Liver (tissue), 9 donors: Measurements from ENCODE around the gene ZNF548. TPM values are rescaled to one million over a fixed set of nuclear protein-coding genes. Genes with fewer than 3 reads are reported as not detected.

Source experiments
- DNase-seq: peaks from one replicate; pipeline ENCODE4 v3.0.0-alpha.2; 2017; ENCODE audit warnings: low spot score
- H3K27ac ChIP-seq, 2 donors: one replicate each; pipeline ENCODE4 v1.7.0; 2013; ENCODE audit warnings: inconsistent platforms in 2 of 2, low read length in 2 of 2, control low read depth in 1 of 2, low read depth in 1 of 2, mild to moderate bottlenecking in 1 of 2
- H3K27me3 ChIP-seq, 4 donors: one replicate each; pipeline versions ENCODE4 v1.6.1 to v1.7.0; 2013; ENCODE audit warnings: low read length in 3 of 4, inconsistent platforms in 1 of 4, mild to moderate bottlenecking in 1 of 4, moderate library complexity in 1 of 4; ENCODE audit not compliant: control insufficient read depth in 4 of 4, insufficient read depth in 4 of 4
- H3K36me3 ChIP-seq, 4 donors: one replicate each; pipeline versions ENCODE4 v1.6.1 to v1.7.0; 2013; ENCODE audit warnings: low read length in 3 of 4, mild to moderate bottlenecking in 3 of 4, low read depth in 1 of 4, moderate library complexity in 1 of 4; ENCODE audit not compliant: control insufficient read depth in 4 of 4, insufficient read depth in 3 of 4
- H3K4me1 ChIP-seq, 4 donors: one replicate each; pipeline versions ENCODE4 v1.6.1 to v1.7.0; 2013; ENCODE audit warnings: low read length in 3 of 4, mild to moderate bottlenecking in 3 of 4, moderate library complexity in 1 of 4; ENCODE audit not compliant: control insufficient read depth in 4 of 4, insufficient read depth in 4 of 4
- H3K4me3 ChIP-seq, 3 donors: one replicate each; pipeline versions ENCODE4 v1.6.1 to v1.7.0; 2013; ENCODE audit warnings: low read length in 3 of 3, control low read depth in 1 of 3, low read depth in 1 of 3, mild to moderate bottlenecking in 1 of 3
- H3K9ac ChIP-seq, 2 donors: one replicate each; pipeline ENCODE4 v1.7.0; 2013; ENCODE audit warnings: low read length in 2 of 2, mild to moderate bottlenecking in 2 of 2, moderate library complexity in 2 of 2, control low read depth in 1 of 2, low read depth in 1 of 2
- H3K9me3 ChIP-seq, 4 donors: one replicate each; pipeline versions ENCODE4 v1.6.1 to v1.7.0; 2013; ENCODE audit warnings: low read length in 3 of 4; ENCODE audit not compliant: control insufficient read depth in 4 of 4
- EGR1 ChIP-seq, 2 donors: IDR thresholded peaks; 2 replicates each; pipeline ENCODE4 v1.6.1; 2016 to 2018; ENCODE audit warnings: antibody characterized with exemption in 2 of 2, low read depth in 2 of 2
- FOXA2 ChIP-seq: IDR thresholded peaks from 2 replicates; pipeline ENCODE4 v1.6.1; 2016; ENCODE audit warnings: antibody characterized with exemption
- GABPA ChIP-seq, 2 donors: IDR thresholded peaks in 1 of 2; conservative IDR thresholded peaks in 1 of 2; 2 replicates each; pipeline ENCODE4 v1.6.1; 2016; ENCODE audit warnings: antibody characterized with exemption in 2 of 2, mild to moderate bottlenecking in 1 of 2, moderate library complexity in 1 of 2
- HNF4A ChIP-seq, 2 donors: conservative IDR thresholded peaks; 2 replicates each; pipeline ENCODE4 v1.6.1; 2016; ENCODE audit warnings: antibody characterized with exemption in 2 of 2, mild to moderate bottlenecking in 2 of 2
- RAD21 ChIP-seq, 2 donors: IDR thresholded peaks; 2 replicates each; pipeline ENCODE4 v1.6.1; 2016; ENCODE audit warnings: antibody characterized with exemption in 2 of 2, mild to moderate bottlenecking in 2 of 2
- REST ChIP-seq: IDR thresholded peaks from 2 replicates; pipeline ENCODE4 v1.6.1; 2016; ENCODE audit warnings: antibody characterized with exemption, mild to moderate bottlenecking
- RXRA ChIP-seq, 2 donors: IDR thresholded peaks; 2 replicates each; pipeline ENCODE4 v1.6.1; 2017 to 2018; ENCODE audit warnings: antibody characterized with exemption in 2 of 2, mild to moderate bottlenecking in 1 of 2
- SP1 ChIP-seq: IDR thresholded peaks from 2 replicates; pipeline ENCODE4 v1.6.1; 2018; ENCODE audit warnings: antibody characterized with exemption, mild to moderate bottlenecking
- YY1 ChIP-seq: IDR thresholded peaks from 2 replicates; pipeline ENCODE4 v1.6.1; 2016; ENCODE audit warnings: antibody characterized with exemption, mild to moderate bottlenecking
- ZBTB33 ChIP-seq: IDR thresholded peaks from 2 replicates; pipeline ENCODE4 v1.6.1; 2016; ENCODE audit warnings: antibody characterized with exemption
- WGBS: extraction: QIAGEN DNeasy Blood & Tissue Kit; methylation state at CpG from one replicate; pipeline ENCODE4 v1.1.7; 2013; 5-methylcytosine and 5-hydroxymethylcytosine counted together
- polyA plus RNA-seq, 2 donors: library from polyadenylated mRNA; stranded (reverse) in 1 of 2; unstranded in 1 of 2; fragments of 200-250 nt in 1 of 2; fragments of >200 nt in 1 of 2; fragmentation: Nextera tagmentation in 1 of 2; extraction: Ambion mirVana in 1 of 2; gene quantifications; one replicate each; pipeline versions ENCODE4 v1.2.1 to v1.2.3, GENCODE V29; 2013 to 2015
- total RNA-seq, 2 donors: library from RNA; depleted of rRNA; stranded (reverse); fragments of >200 nt; gene quantifications; one replicate each; pipeline ENCODE4 v1.2.3, GENCODE V29; 2014
- TF ChIP-seq, protein P1 (sequence below): fragments of 150-350 bp; IDR thresholded peaks from 2 replicates; pipeline ENCODE4 v1.5.1; 2017; ENCODE audit warnings: improper control_type of control experiment, low read depth, low read length; ENCODE audit not compliant: missing input control
- donor health status: healthy.
- donor health status: healthy.
- donor health status: healthy.
- donor health status: healthy.
- donor health status: healthy.

ZNF548 gene
- total and polyA plus RNA-seq, 4 donors: 1.8 to 13.9 (median 5.3) TPM

GRCh38 chr19:57403737-57404563 is 14.3 kb downstream of the ZNF548 start:
- peaks cover 0 to 13% (median 12%) of the 10 kb centered on the region in 4 donors for H3K36me3 ChIP-seq
- no peaks in the 10 kb centered on the region for H3K4me1 ChIP-seq
- peaks cover 5 to 33% (median 27%) of the 10 kb centered on the region in 4 donors for H3K9me3 ChIP-seq
- H3K27ac ChIP-seq: no peak overlapping the region
- H3K27me3 ChIP-seq: no peaks in the 10 kb centered on the region
- no peak for DNase-seq
- TF ChIP-seq HNF4A (conservative IDR thresholded peaks at IDR 0.05): no peak
- TF ChIP-seq FOXA2: no peak
- TF ChIP-seq REST: no peak
- TF ChIP-seq ZBTB33: no peak
- no peak for TF ChIP-seq RXRA (IDR thresholded peaks at IDR 0.05)
- TF ChIP-seq SP1: no peak
- TF ChIP-seq EGR1 (IDR thresholded peaks at IDR 0.05; ENCODE audit: low read depth in 2 of 2): no peak
- no peak for TF ChIP-seq RAD21 (IDR thresholded peaks at IDR 0.05)
- no peak for TF ChIP-seq GABPA (IDR thresholded peaks at IDR 0.05 in 1 of 2, conservative IDR thresholded peaks at IDR 0.05 in 1 of 2)
- TF ChIP-seq YY1: no peak
- no peak overlapping the region for H3K9ac ChIP-seq
- 92% methylated on average over 9 of the region's 9 CpGs for WGBS
- H3K4me3 ChIP-seq: peak overlapping the region in 2 of 3 donors; percentile 2 to 38

DNA sequence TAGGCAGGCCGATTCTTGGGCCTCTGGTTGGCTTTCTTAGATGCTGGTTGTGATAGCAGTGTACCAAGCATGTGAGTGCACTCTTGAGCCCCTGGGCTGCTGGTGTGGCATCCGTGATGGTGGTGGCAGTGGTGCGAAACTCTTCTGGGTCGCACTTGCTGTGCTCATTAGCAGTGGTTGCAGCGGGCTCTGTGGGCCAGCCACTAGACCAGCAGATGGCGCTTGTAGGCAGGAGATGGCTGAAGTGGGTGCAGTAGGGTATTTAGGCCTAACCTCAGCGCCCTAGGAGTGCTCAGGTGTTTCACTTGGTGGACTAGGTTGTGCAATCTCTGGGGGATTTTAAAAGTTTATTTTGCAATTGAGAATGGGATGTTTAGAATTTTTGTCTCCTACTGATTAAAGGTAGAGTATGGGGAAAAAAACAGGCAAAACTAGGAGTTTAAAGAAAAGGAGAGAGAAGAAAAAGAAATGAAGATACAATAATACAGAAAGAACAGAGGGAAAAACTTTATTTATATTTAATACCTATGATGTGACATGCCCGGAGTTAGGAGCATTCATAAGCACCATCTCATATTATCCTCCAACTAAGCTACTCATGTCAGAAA is 17.0 kb downstream of the ZNF548 start:
- peak; percentile 82 for DNase-seq
- Histone ChIP-seq H3K9me3 (peaks cover 5 to 19% (median 16%) of the 10 kb centered on the region in 4 donors), H3K4me3 (no peak overlapping the region), H3K27me3 (no peaks in the 10 kb centered on the region), H3K4me1 (peaks cover 0 to 8% (median 7%) of the 10 kb centered on the region in 4 donors), H3K36me3 (no peaks in the 10 kb centered on the region), H3K9ac (no peak overlapping the region), H3K27ac (no peak overlapping the region)
- 20% methylated on average over 8 of the region's 8 CpGs for WGBS
- TF ChIP-seq, protein P1, sequence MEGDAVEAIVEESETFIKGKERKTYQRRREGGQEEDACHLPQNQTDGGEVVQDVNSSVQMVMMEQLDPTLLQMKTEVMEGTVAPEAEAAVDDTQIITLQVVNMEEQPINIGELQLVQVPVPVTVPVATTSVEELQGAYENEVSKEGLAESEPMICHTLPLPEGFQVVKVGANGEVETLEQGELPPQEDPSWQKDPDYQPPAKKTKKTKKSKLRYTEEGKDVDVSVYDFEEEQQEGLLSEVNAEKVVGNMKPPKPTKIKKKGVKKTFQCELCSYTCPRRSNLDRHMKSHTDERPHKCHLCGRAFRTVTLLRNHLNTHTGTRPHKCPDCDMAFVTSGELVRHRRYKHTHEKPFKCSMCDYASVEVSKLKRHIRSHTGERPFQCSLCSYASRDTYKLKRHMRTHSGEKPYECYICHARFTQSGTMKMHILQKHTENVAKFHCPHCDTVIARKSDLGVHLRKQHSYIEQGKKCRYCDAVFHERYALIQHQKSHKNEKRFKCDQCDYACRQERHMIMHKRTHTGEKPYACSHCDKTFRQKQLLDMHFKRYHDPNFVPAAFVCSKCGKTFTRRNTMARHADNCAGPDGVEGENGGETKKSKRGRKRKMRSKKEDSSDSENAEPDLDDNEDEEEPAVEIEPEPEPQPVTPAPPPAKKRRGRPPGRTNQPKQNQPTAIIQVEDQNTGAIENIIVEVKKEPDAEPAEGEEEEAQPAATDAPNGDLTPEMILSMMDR: peak; percentile 56
- TF ChIP-seq GABPA (IDR thresholded peaks at IDR 0.05 in 1 of 2, conservative IDR thresholded peaks at IDR 0.05 in 1 of 2): no peak
- TF ChIP-seq HNF4A (conservative IDR thresholded peaks at IDR 0.05): no peak
- peak; percentile 77 to 80 for TF ChIP-seq RAD21 (IDR thresholded peaks at IDR 0.05)
- no peak for TF ChIP-seq YY1
